CD4-positive, alpha-beta memory T cell (primary cell): ENCODE results near the gene TMEM69. TPM values are rescaled to one million over a fixed set of nuclear protein-coding genes. Genes with fewer than 3 reads are reported as not detected.
A peak's percentile ranks its signal among the peaks of the same experiment; 100 is the strongest.

Experiments
- CTCF ChIA-PET: fragments of 350-600 bp; sonication (Branson Sonifier 250); formaldehyde crosslinking; loops from one replicate; lab custom pipeline; 2021; ENCODE audit warnings: inconsistent platforms; ENCODE audit not compliant: partially characterized antibody; lab: Charles Lee
- POLR2A ChIA-PET: fragments of 350-600 bp; sonication (Branson Sonifier 250); formaldehyde crosslinking; loops from one replicate; lab custom pipeline; 2021; ENCODE audit not compliant: partially characterized antibody; lab: Charles Lee
- DNase-seq, 5 donors: peaks; one replicate each; pipeline versions ENCODE4 v3.0.0 to v3.0.0-alpha.2; 2020 to 2022; ENCODE audit warnings: mixed read lengths in 1 of 5
- H3K27ac ChIP-seq: one replicate; pipeline ENCODE4 v1.7.0; 2013; ENCODE audit warnings: low read depth, low read length
- H3K27me3 ChIP-seq: 2 replicates; pipeline ENCODE4 v1.7.0; 2013; ENCODE audit warnings: mild to moderate bottlenecking, low read length, moderate library complexity; ENCODE audit not compliant: insufficient read depth
- H3K36me3 ChIP-seq: 2 replicates; pipeline ENCODE4 v1.7.0; 2013; ENCODE audit warnings: mild to moderate bottlenecking, low read length, moderate library complexity; ENCODE audit not compliant: insufficient read depth
- H3K4me1 ChIP-seq: 2 replicates; pipeline ENCODE4 v1.7.0; 2013; ENCODE audit warnings: mild to moderate bottlenecking, low read length, moderate library complexity; ENCODE audit not compliant: insufficient read depth
- H3K4me3 ChIP-seq, 2 donors: one replicate each; pipeline ENCODE4 v1.7.0; 2013; ENCODE audit warnings: low read length in 2 of 2, mild to moderate bottlenecking in 1 of 2
- H3K9me3 ChIP-seq, 2 donors: one replicate each; pipeline ENCODE4 v1.7.0; 2013; ENCODE audit warnings: low read length in 2 of 2, control low read depth in 1 of 2; ENCODE audit not compliant: control insufficient read depth in 1 of 2
- H3K27ac Mint-ChIP-seq, 7 donors: one replicate each; pipeline ENCODE4 v1.8.0; 2020 to 2021; ENCODE audit warnings: mixed read lengths in 7 of 7, mild to moderate bottlenecking in 6 of 7, inconsistent platforms in 3 of 7, moderate library complexity in 3 of 7
- H3K27me3 Mint-ChIP-seq, 2 donors: one replicate each; pipeline ENCODE4 v1.8.0; 2020 to 2021; ENCODE audit warnings: mixed read lengths in 2 of 2
- H3K36me3 Mint-ChIP-seq, 2 donors: one replicate each; pipeline ENCODE4 v1.8.0; 2020 to 2021; ENCODE audit warnings: mixed read lengths in 2 of 2, inconsistent platforms in 1 of 2, mild to moderate bottlenecking in 1 of 2
- H3K4me1 Mint-ChIP-seq, 4 donors: one replicate each; pipeline ENCODE4 v1.8.0; 2020 to 2021; ENCODE audit warnings: mixed read lengths in 4 of 4, mild to moderate bottlenecking in 1 of 4
- H3K4me3 Mint-ChIP-seq, 8 donors: one replicate each; pipeline ENCODE4 v1.8.0; 2020 to 2021; ENCODE audit warnings: mixed read lengths in 8 of 8, mild to moderate bottlenecking in 7 of 8, moderate library complexity in 6 of 8, inconsistent platforms in 3 of 8
- H3K9me3 Mint-ChIP-seq, 8 donors: one replicate each; pipeline ENCODE4 v1.8.0; 2020 to 2021; ENCODE audit warnings: mixed read lengths in 8 of 8, mild to moderate bottlenecking in 5 of 8, inconsistent platforms in 3 of 8, moderate library complexity in 1 of 8
- intact Hi-C: fragments of 100-400 bp; cut with micrococcal nuclease; formaldehyde crosslinking; loops from one replicate; pipeline ENCODE4 v1.15.1; 2023
- polyA plus RNA-seq, 2 donors: library from polyadenylated mRNA; unstranded; fragments of 300-500 nt; fragmentation: Illumina TruSeq; gene quantifications; one replicate each; pipeline ENCODE4 v1.2.3, GENCODE V29; 2021
- total RNA-seq, 2 experiments: library from RNA; stranded (reverse); gene quantifications; one replicate each; pipeline ENCODE4 v1.2.3, GENCODE V29; 2021

Gene TMEM69
- total and polyA plus RNA-seq, 4 experiments from 2014 or later: 26.1 to 42.5 (median 31.4) TPM

DNA sequence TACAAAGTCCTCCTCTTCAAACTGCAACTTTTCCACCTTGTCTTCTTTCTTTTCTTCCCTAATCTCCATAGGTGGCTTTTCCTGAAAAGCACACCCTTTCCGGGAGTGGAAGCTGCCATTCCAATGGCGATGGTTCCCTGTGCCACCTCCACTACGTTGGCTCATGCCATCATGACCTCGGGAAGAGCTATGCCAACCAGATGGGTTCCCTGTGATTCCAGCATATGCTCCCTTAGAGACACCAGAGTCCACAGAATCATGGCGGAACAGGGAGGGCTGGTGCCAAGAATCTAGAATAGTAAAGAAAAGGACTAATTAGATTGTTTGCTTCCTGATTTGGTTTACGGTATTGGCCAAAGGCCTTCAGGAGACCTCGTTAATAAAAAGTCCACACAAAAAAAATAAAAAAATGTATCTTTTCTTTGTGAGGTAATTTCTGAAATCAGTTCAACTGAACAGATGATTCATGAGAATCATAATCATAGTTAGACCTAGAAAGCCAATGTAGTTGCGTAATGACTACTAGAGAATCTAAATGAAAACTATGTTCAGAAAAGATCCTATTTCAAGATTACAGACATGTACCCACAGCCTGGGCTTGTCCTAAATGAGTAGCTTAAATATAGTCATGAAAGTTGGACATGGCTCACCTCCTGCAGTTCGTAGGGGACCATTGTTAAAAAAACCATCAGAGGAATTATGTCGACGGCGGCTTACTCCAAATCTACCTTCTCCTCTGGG lies 33.3 kb upstream of the TMEM69 start:
- H3K4me1 Mint-ChIP-seq: peaks cover 0 to 6% (median under 1%) of the 10 kb centered on the region in 4 donors
- Histone ChIP-seq H3K4me3 (no peak overlapping the region), H3K36me3 (peaks cover 84% of the 10 kb centered on the region), H3K9me3 (no peaks in the 10 kb centered on the region), H3K4me1 (no peaks in the 10 kb centered on the region), H3K27me3 (no peaks in the 10 kb centered on the region), H3K27ac (no peak overlapping the region)
- peaks cover 43 to 85% of the 10 kb centered on the region in 2 donors for H3K36me3 Mint-ChIP-seq
- H3K27me3 Mint-ChIP-seq: no peaks in the 10 kb centered on the region
- intact Hi-C loops: no loop called here
- peak overlapping the region in 3 of 7 donors; percentile 48 to 60 (median 53) for H3K27ac Mint-ChIP-seq
- H3K9me3 Mint-ChIP-seq: no peaks in the 10 kb centered on the region
- ChIA-PET POLR2A (no interaction called here), CTCF (interaction anchor here (1.8 kb wide), 1 partner anchor 10 kb away, joined by 5 read pairs; no protein-coding TSS in a partner anchor)
- no peak overlapping the region for H3K4me3 Mint-ChIP-seq
- DNase-seq: no peak

DNA sequence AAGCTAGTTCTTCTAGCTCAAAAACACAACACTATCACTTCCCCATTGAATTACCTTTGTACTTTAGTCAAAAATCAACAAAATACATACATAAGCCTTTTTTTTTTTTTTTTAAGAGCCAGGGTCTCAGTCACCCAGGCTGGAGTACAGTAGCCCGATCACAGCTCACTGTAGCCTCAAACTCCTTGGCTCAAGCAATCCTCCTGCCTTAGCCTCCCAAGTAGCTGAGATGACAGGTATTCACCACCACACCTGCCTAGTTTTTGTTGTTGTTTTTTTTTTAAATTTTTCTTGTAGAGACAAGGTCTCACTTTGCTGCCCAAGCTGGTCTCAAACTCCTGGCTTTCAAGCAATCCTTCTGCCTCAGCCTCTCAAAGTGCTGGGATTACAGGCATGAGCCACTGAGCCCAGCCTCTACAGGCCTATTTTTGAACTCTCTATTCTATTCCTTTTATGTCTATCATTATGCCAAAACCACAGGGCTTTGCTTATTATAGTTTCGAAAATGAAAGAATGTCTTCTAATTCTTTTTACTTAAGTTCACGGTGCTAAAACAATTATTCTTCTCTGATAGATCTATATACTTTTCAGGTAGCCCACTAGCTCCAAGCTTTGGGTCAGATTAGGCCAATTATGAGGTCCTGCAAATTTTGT lies 31.3 kb upstream of the TMEM69 start:
- DNase-seq: no peak
- Histone ChIP-seq H3K4me3 (no peak overlapping the region), H3K9me3 (no peaks in the 10 kb centered on the region), H3K27ac (no peak overlapping the region), H3K36me3 (peaks cover 76% of the 10 kb centered on the region), H3K4me1 (no peaks in the 10 kb centered on the region), H3K27me3 (no peaks in the 10 kb centered on the region)
- Mint-ChIP-seq H3K4me3 (no peak overlapping the region), H3K27ac (peak overlapping the region in 3 of 7 donors; percentile 10 to 46 (median 11)), H3K27me3 (no peaks in the 10 kb centered on the region), H3K4me1 (peaks cover 0 to 4% (median 3%) of the 10 kb centered on the region in 4 donors), H3K36me3 (peaks cover 47 to 80% of the 10 kb centered on the region in 2 donors), H3K9me3 (no peaks in the 10 kb centered on the region)
- POLR2A ChIA-PET: interaction anchor here (0.8 to 1.0 kb wide), 2 partner anchors 30 to 32 kb away, joined by 3 read pairs; partner anchors contain the start of gene GPBP1L1
- CTCF ChIA-PET: interaction anchor here (0.5 to 0.6 kb wide), 2 partner anchors 18 to 30 kb away, joined by 3 read pairs; partner anchors contain the start of gene GPBP1L1
- intact Hi-C loops: no loop called here

DNA sequence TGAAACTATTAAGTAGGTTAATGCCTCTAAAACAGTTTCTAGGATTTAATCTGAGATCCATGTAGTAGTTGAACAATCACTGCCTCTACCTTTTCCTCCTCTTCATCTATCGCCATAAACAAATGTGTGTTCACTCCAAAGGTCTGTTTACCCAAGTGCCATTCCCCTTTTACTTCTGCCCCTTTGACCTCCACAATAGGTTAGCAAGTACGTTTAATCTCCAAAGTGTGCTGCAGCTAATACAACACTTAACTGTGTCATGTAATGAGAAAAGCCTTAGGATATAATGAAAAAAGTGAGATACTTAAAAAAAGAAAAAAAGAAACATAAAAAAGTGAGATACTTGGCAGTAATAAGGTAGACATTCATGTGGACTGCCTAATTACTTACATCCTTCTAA lies 29.8 kb upstream of the TMEM69 start:
- Histone ChIP-seq H3K9me3 (no peaks in the 10 kb centered on the region), H3K4me3 (no peak overlapping the region), H3K4me1 (no peaks in the 10 kb centered on the region), H3K36me3 (peaks cover 64% of the 10 kb centered on the region), H3K27me3 (no peaks in the 10 kb centered on the region), H3K27ac (no peak overlapping the region)
- H3K27me3 Mint-ChIP-seq: no peaks in the 10 kb centered on the region
- DNase-seq: no peak
- H3K27ac Mint-ChIP-seq: peak overlapping the region in 2 of 7 donors; percentile 20 to 88
- H3K36me3 Mint-ChIP-seq: peaks cover 40 to 70% of the 10 kb centered on the region in 2 donors
- intact Hi-C loops: no loop called here
- H3K4me3 Mint-ChIP-seq: no peak overlapping the region
- no peaks in the 10 kb centered on the region for H3K9me3 Mint-ChIP-seq
- peaks cover 3 to 16% (median 5%) of the 10 kb centered on the region in 4 donors for H3K4me1 Mint-ChIP-seq
- CTCF ChIA-PET: no interaction called here
- POLR2A ChIA-PET: no interaction called here

DNA sequence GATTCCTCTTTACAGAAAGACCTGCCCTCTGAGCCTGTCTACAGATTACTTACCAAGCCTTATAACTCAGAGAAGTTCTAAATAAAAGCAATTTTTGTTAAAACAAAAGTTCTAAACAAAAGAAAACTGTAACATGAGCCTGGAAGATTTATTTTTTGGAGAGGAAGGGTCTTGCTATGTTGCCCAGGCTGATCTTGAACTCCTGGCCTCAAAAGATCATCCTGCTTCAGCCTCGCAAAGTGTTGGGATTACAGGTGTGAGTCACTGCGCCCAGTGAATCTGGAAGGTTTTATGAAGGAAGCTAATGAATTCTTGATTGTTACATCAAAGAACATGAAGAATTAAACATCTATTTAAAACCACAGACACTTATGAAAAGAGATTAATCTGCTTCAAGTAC lies 28.8 kb upstream of the TMEM69 start:
- H3K27ac Mint-ChIP-seq: no peak overlapping the region
- H3K4me1 Mint-ChIP-seq: peaks cover 7 to 20% (median 8%) of the 10 kb centered on the region in 4 donors
- DNase-seq: no peak
- Histone ChIP-seq H3K27me3 (no peaks in the 10 kb centered on the region), H3K4me1 (no peaks in the 10 kb centered on the region), H3K27ac (no peak overlapping the region), H3K9me3 (no peaks in the 10 kb centered on the region), H3K4me3 (no peak overlapping the region), H3K36me3 (peaks cover 62% of the 10 kb centered on the region)
- no peak overlapping the region for H3K4me3 Mint-ChIP-seq
- peaks cover 40 to 72% of the 10 kb centered on the region in 2 donors for H3K36me3 Mint-ChIP-seq
- H3K9me3 Mint-ChIP-seq: no peaks in the 10 kb centered on the region
- POLR2A ChIA-PET: no interaction called here
- intact Hi-C loops: no loop called here
- no peaks in the 10 kb centered on the region for H3K27me3 Mint-ChIP-seq
- CTCF ChIA-PET: no interaction called here

DNA sequence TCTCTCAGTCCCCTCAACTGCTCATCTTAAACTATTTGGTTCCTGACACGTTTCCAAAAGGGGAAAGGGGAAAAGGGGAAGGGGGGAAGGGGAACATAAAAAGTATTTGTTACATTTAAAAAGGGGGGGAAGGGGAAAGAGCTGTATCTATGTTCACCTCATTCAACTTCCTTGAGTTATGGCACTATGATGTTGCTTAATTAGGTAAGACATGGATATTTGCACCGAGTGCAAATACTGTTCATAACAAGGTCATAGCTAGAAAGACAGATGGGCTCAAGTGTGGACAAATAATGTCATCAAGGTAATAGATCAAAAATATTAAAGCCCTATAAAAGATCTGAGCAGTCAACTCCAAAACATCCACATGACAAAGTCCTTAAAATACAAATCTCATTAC lies 27.6 kb upstream of the TMEM69 start:
- Histone ChIP-seq H3K4me1 (peaks cover 4% of the 10 kb centered on the region), H3K9me3 (no peaks in the 10 kb centered on the region), H3K27ac (no peak overlapping the region), H3K27me3 (no peaks in the 10 kb centered on the region), H3K4me3 (no peak overlapping the region), H3K36me3 (peaks cover 51% of the 10 kb centered on the region)
- H3K9me3 Mint-ChIP-seq: no peaks in the 10 kb centered on the region
- H3K4me1 Mint-ChIP-seq: peaks cover 7 to 20% (median 11%) of the 10 kb centered on the region in 4 donors
- H3K36me3 Mint-ChIP-seq: peaks cover 35 to 61% of the 10 kb centered on the region in 2 donors
- H3K4me3 Mint-ChIP-seq: no peak overlapping the region
- H3K27me3 Mint-ChIP-seq: no peaks in the 10 kb centered on the region
- no peak for DNase-seq
- ChIA-PET POLR2A (interaction anchor here (0.8 kb wide), 1 partner anchor 28 kb away, joined by 3 read pairs; no protein-coding TSS in a partner anchor), CTCF (no interaction called here)
- intact Hi-C loops: no loop called here
- H3K27ac Mint-ChIP-seq: peak overlapping the region in 1 of 7 donors; percentile 31

DNA sequence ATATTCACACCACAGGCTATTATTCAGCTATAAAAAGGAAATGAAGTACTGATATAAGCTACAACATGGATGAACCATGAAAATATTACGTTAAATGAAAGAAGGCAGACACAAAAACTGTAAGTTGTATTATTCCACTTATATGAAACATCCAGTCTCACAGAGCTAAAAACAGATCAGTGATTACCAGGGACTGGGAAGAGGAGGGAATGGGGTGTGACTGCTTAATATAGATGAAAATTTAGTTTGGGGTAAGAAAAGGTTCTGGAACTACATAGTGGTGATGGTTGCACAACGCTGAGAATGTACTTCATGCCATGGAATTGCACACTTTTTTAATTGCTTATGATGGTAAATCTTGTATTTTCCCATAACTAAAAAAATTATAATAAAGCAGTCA lies 21.1 kb upstream of the TMEM69 start:
- Histone ChIP-seq H3K4me1 (peaks cover 36% of the 10 kb centered on the region), H3K4me3 (no peak overlapping the region), H3K36me3 (no peaks in the 10 kb centered on the region), H3K27ac (no peak overlapping the region), H3K27me3 (no peaks in the 10 kb centered on the region), H3K9me3 (no peaks in the 10 kb centered on the region)
- POLR2A ChIA-PET: no interaction called here
- Mint-ChIP-seq H3K36me3 (peaks cover 7 to 21% of the 10 kb centered on the region in 2 donors), H3K4me3 (no peak overlapping the region), H3K4me1 (peaks cover 34 to 61% (median 48%) of the 10 kb centered on the region in 4 donors), H3K27ac (no peak overlapping the region), H3K27me3 (no peaks in the 10 kb centered on the region), H3K9me3 (peaks cover 0 to 1% (median 0%) of the 10 kb centered on the region in 8 donors)
- no peak for DNase-seq
- CTCF ChIA-PET: no interaction called here
- intact Hi-C loops: no loop called here
